ENCODE results near the gene SLC36A4. TPM values are rescaled to one million over a fixed set of nuclear protein-coding genes. Genes with fewer than 3 reads are reported as not detected.
"Not testable (repeated sequence)": the region's sequence is repeated elsewhere in the genome, so short reads cannot be mapped to it uniquely, and the experiment has no call there.

SLC36A4 gene
- polyA plus RNA-seq (2013, experiment 1 of 2) = 10.0 TPM
- polyA plus RNA-seq (2013, experiment 2 of 2) = 9.9 TPM

DNA sequence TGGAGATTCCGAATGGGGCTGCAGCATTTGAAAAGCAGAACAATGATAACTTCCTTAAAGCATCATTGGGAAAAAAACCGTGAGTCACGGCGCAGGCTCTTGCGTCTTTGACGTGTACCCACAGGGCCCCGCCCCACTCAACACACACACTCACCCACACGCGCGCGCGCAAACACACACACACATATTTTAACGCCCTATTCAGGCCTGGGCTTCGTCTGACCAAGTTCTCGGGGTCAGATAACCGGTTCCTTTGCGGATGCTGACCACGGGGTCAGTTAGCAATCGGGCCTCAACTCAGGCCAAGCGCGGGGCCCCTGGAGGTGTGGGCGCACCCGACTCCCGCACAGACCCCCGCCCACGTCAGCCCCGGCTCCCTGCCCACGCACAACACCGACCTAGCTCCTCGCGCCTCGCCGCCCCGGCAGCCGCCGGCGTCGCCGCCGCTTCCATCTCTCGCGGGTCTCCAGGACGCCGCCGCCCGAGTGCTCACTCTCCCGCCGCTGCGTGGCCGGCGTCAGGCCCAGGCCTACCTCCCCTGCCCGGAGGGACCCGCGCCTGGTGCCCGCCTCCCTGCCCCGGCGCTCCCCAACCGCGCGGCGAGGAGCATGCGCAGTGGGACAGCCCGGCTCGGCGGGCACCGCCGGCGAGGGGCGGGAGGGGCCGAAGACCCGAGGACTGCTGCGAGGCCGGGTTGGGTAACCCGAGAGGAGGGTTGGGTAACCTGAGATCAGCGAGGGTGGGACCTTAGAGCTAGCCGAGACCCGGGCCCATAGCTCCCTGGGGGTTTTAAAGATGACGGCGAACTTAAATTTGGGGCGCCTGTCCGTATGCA is at the start of gene SLC36A4:
Gene SLC36A4 (minus strand): TSS at position 612 of the 835 bp plus-strand sequence. CDS start 159 bp downstream, at position 453.
- no peak within 1 kb of the TSS for H2AK5ac ChIP-seq (ENCODE audit: low read length)
- peak within 1 kb of the TSS; percentile 97 for H4K5ac ChIP-seq (ENCODE audit: low read length)
- H3K9ac ChIP-seq (ENCODE audit: low read length) = peak within 1 kb of the TSS; percentile 94
- H3K4me1 ChIP-seq (ENCODE audit: control insufficient read depth, low read depth, low read length) = peaks cover 3% of the 10 kb centered on the region
- peak within 1 kb of the TSS; percentile 30 for H3K23ac ChIP-seq (ENCODE audit: low read length)
- H2BK5ac ChIP-seq (ENCODE audit: low read length) = peak within 1 kb of the TSS; percentile 67
- H3K79me2 ChIP-seq (ENCODE audit: control insufficient read depth, insufficient read depth, low read length) = peaks cover 17% of the 10 kb centered on the region
- peak within 1 kb of the TSS; percentile 84 for H3K27ac ChIP-seq (ENCODE audit: low read depth, low read length)
- H3K4me3 ChIP-seq (ENCODE audit: low read length) = peak within 1 kb of the TSS; percentile 87
- peak within 1 kb of the TSS; percentile 47 for H2BK120ac ChIP-seq (ENCODE audit: low read depth, low read length)
- H2BK15ac ChIP-seq (replicated peaks; ENCODE audit: low read depth) = no peak within 1 kb of the TSS
- H3K56ac ChIP-seq (ENCODE audit: low read length) = peak within 1 kb of the TSS; percentile 97
- H3K27me3 ChIP-seq (ENCODE audit: insufficient read depth, low read length, poor library complexity) = no peaks in the 10 kb centered on the region
- DNase-seq = peak; percentile 96
- peak within 1 kb of the TSS; percentile 84 for H3K4me2 ChIP-seq (ENCODE audit: low read length)
- no peaks in the 10 kb centered on the region for H3K36me3 ChIP-seq (ENCODE audit: control insufficient read depth, insufficient read depth, low read length)
- no peak within 1 kb of the TSS for H4K8ac ChIP-seq (ENCODE audit: low read depth, low read length)
- H3K4ac ChIP-seq (ENCODE audit: low read depth, low read length) = peak within 1 kb of the TSS; percentile 97
- no CpG with 5 or more reads among the region's 81 CpGs for WGBS (ENCODE audit: extremely low coverage, insufficient coverage, low lambda C conversion rate)
- H3K18ac ChIP-seq (ENCODE audit: low read length) = peak within 1 kb of the TSS; percentile 98
- peaks cover 10% of the 10 kb centered on the region for H3K79me1 ChIP-seq (ENCODE audit: low read length)

GRCh38 chr11:93246790-93247189 is 49.0 kb upstream of the SLC36A4 start:
- not testable (repeated sequence) for H2BK5ac ChIP-seq (ENCODE audit: low read length); H3K4ac ChIP-seq (ENCODE audit: low read depth, low read length); H3K4me3 ChIP-seq (ENCODE audit: low read length); H4K5ac ChIP-seq (ENCODE audit: low read length); H3K9ac ChIP-seq (ENCODE audit: low read length); DNase-seq; H2BK120ac ChIP-seq (ENCODE audit: low read depth, low read length); H2AK5ac ChIP-seq (ENCODE audit: low read length); H3K79me2 ChIP-seq (ENCODE audit: control insufficient read depth, insufficient read depth, low read length); H3K4me2 ChIP-seq (ENCODE audit: low read length); H3K23ac ChIP-seq (ENCODE audit: low read length); H3K27ac ChIP-seq (ENCODE audit: low read depth, low read length); H4K8ac ChIP-seq (ENCODE audit: low read depth, low read length); H3K4me1 ChIP-seq (ENCODE audit: control insufficient read depth, low read depth, low read length); H3K18ac ChIP-seq (ENCODE audit: low read length); H3K56ac ChIP-seq (ENCODE audit: low read length); H3K36me3 ChIP-seq (ENCODE audit: control insufficient read depth, insufficient read depth, low read length); H2BK15ac ChIP-seq (replicated peaks; ENCODE audit: low read depth); H3K27me3 ChIP-seq (ENCODE audit: insufficient read depth, low read length, poor library complexity); H3K79me1 ChIP-seq (ENCODE audit: low read length)
- WGBS (ENCODE audit: extremely low coverage, insufficient coverage, low lambda C conversion rate) = no CpG with 5 or more reads among the region's 3 CpGs

GRCh38 chr11:93244018-93244417 is 46.2 kb upstream of the SLC36A4 start:
- H3K4me2 ChIP-seq (ENCODE audit: low read length) = no peak overlapping the region
- H3K4ac ChIP-seq (ENCODE audit: low read depth, low read length) = no peak overlapping the region
- no peak overlapping the region for H2BK120ac ChIP-seq (ENCODE audit: low read depth, low read length)
- no peak overlapping the region for H2AK5ac ChIP-seq (ENCODE audit: low read length)
- H3K27me3 ChIP-seq (ENCODE audit: insufficient read depth, low read length, poor library complexity) = no peaks in the 10 kb centered on the region
- H3K56ac ChIP-seq (ENCODE audit: low read length) = no peak overlapping the region
- no peak overlapping the region for H4K5ac ChIP-seq (ENCODE audit: low read length)
- H3K4me1 ChIP-seq (ENCODE audit: control insufficient read depth, low read depth, low read length) = peaks cover under 1% of the 10 kb centered on the region
- whole genome bisulfite sequencing (ENCODE audit: extremely low coverage, insufficient coverage, low lambda C conversion rate) = no CpG with 5 or more reads among the region's 1 CpG
- no peak for DNase-seq
- no peak overlapping the region for H2BK5ac ChIP-seq (ENCODE audit: low read length)
- H3K23ac ChIP-seq (ENCODE audit: low read length) = no peak overlapping the region
- no peak overlapping the region for H3K27ac ChIP-seq (ENCODE audit: low read depth, low read length)
- no peak overlapping the region for H2BK15ac ChIP-seq (replicated peaks; ENCODE audit: low read depth)
- no peak overlapping the region for H4K8ac ChIP-seq (ENCODE audit: low read depth, low read length)
- no peaks in the 10 kb centered on the region for H3K36me3 ChIP-seq (ENCODE audit: control insufficient read depth, insufficient read depth, low read length)
- H3K18ac ChIP-seq (ENCODE audit: low read length) = no peak overlapping the region
- H3K79me2 ChIP-seq (ENCODE audit: control insufficient read depth, insufficient read depth, low read length) = no peaks in the 10 kb centered on the region
- H3K4me3 ChIP-seq (ENCODE audit: low read length) = no peak overlapping the region
- no peak overlapping the region for H3K9ac ChIP-seq (ENCODE audit: low read length)
- no peaks in the 10 kb centered on the region for H3K79me1 ChIP-seq (ENCODE audit: low read length)

DNA sequence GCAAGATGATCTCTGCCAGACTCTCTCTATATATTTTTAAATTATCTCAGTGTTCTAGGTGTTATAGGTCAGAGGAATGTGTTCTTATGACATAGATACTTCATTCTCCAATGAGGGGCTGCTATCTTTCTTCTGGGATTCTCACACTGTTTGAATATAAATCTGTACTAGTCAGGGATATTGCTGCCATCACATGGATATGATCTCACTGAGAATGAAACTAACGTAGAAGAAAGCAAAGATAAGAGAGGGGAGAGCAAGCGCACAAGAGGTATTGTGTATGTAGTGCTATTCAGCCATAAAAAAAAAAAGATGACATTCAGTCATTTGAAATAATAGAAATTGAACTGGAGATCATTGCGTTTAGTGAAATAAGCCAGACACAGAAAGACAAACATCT is 42.2 kb upstream of the SLC36A4 start:
- no peak overlapping the region for H4K5ac ChIP-seq (ENCODE audit: low read length)

DNA sequence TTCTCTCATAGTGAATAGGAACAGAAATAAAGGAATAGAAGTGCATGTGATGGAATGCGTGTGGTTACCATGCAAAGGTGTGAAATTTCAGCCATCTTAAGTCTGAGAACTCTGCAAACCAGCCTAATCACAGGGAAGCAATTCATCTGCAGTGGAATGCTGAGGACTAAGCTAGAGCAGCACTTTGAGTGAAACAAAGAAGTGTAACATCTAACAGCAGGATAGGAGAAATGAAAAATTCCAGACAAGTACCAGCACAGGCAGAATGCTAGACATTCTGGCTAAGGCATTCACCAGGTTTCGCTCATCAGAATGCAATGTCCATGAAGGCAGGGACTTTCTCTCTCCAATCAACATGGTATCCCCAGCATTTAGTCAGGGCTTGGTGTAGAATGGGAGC is 41.2 kb upstream of the SLC36A4 start:
- Histone ChIP-seq H3K27ac (ENCODE audit: low read depth, low read length) (no peak overlapping the region), H4K5ac (ENCODE audit: low read length) (no peak overlapping the region), H3K23ac (ENCODE audit: low read length) (peak overlapping the region; percentile 16), H2AK5ac (ENCODE audit: low read length) (no peak overlapping the region), H3K56ac (ENCODE audit: low read length) (no peak overlapping the region), H3K79me2 (ENCODE audit: control insufficient read depth, insufficient read depth, low read length) (no peaks in the 10 kb centered on the region), H4K8ac (ENCODE audit: low read depth, low read length) (no peak overlapping the region), H2BK120ac (ENCODE audit: low read depth, low read length) (no peak overlapping the region), H3K79me1 (ENCODE audit: low read length) (no peaks in the 10 kb centered on the region), H3K18ac (ENCODE audit: low read length) (no peak overlapping the region), H3K9ac (ENCODE audit: low read length) (no peak overlapping the region), H3K36me3 (ENCODE audit: control insufficient read depth, insufficient read depth, low read length) (no peaks in the 10 kb centered on the region), H2BK5ac (ENCODE audit: low read length) (no peak overlapping the region), H3K4me3 (ENCODE audit: low read length) (no peak overlapping the region), H2BK15ac (replicated peaks; ENCODE audit: low read depth) (no peak overlapping the region), H3K27me3 (ENCODE audit: insufficient read depth, low read length, poor library complexity) (no peaks in the 10 kb centered on the region), H3K4ac (ENCODE audit: low read depth, low read length) (no peak overlapping the region), H3K4me1 (ENCODE audit: control insufficient read depth, low read depth, low read length) (peaks cover 2% of the 10 kb centered on the region), H3K4me2 (ENCODE audit: low read length) (no peak overlapping the region)
- no CpG with 5 or more reads among the region's 2 CpGs for WGBS (ENCODE audit: extremely low coverage, insufficient coverage, low lambda C conversion rate)
- peak; percentile 73 for DNase-seq

More for the DNA sequence above, 42.2 kb upstream of the SLC36A4 start:
- no peak overlapping the region for H2BK120ac ChIP-seq (ENCODE audit: low read depth, low read length)
- H3K4ac ChIP-seq (ENCODE audit: low read depth, low read length) = no peak overlapping the region
- no peaks in the 10 kb centered on the region for H3K27me3 ChIP-seq (ENCODE audit: insufficient read depth, low read length, poor library complexity)
- H3K9ac ChIP-seq (ENCODE audit: low read length) = no peak overlapping the region
- H3K4me3 ChIP-seq (ENCODE audit: low read length) = no peak overlapping the region
- no peak overlapping the region for H3K18ac ChIP-seq (ENCODE audit: low read length)
- peaks cover 2% of the 10 kb centered on the region for H3K4me1 ChIP-seq (ENCODE audit: control insufficient read depth, low read depth, low read length)
- no peak overlapping the region for H3K4me2 ChIP-seq (ENCODE audit: low read length)
- H3K36me3 ChIP-seq (ENCODE audit: control insufficient read depth, insufficient read depth, low read length) = no peaks in the 10 kb centered on the region
- H2BK5ac ChIP-seq (ENCODE audit: low read length) = no peak overlapping the region
- H3K23ac ChIP-seq (ENCODE audit: low read length) = no peak overlapping the region
- no peak overlapping the region for H3K56ac ChIP-seq (ENCODE audit: low read length)
- no CpG with 5 or more reads among the region's 3 CpGs for WGBS (ENCODE audit: extremely low coverage, insufficient coverage, low lambda C conversion rate)
- no peak overlapping the region for H2BK15ac ChIP-seq (replicated peaks; ENCODE audit: low read depth)
- DNase-seq = no peak
- no peak overlapping the region for H4K8ac ChIP-seq (ENCODE audit: low read depth, low read length)
- no peak overlapping the region for H2AK5ac ChIP-seq (ENCODE audit: low read length)
- no peaks in the 10 kb centered on the region for H3K79me2 ChIP-seq (ENCODE audit: control insufficient read depth, insufficient read depth, low read length)
- no peak overlapping the region for H3K27ac ChIP-seq (ENCODE audit: low read depth, low read length)
- H3K79me1 ChIP-seq (ENCODE audit: low read length) = no peaks in the 10 kb centered on the region
